HepG2 (cell line): ENCODE data around the gene CYP19A1. TPM values are rescaled to one million over a fixed set of nuclear protein-coding genes. Genes with fewer than 3 reads are reported as not detected.

Experiments
- ATAC-seq: fragments of 200-7000 bp; cut with Tn5 transposase; 3 replicates; pipeline ENCODE4 v1.9.1; 2020; ENCODE audit warnings: mild to moderate bottlenecking, moderate library complexity
- BruUV-seq: library from RNA; stranded (reverse); fragments of 400-500 nt; replicated peaks from 2 replicates; lab custom pipeline; 2021; lab: Mats Ljungman, UMichigan
- CTCF ChIA-PET: fragments of 300-600 bp; formaldehyde crosslinking; extraction: SDS; loops from one replicate; lab custom pipeline; 2021; ENCODE audit warnings: low total read pairs, inconsistent platforms, low intra/inter-chr PET ratio; lab: Yijun Ruan, JAX
- POLR2A ChIA-PET: fragments of 350-600 bp; sonication (Branson Sonifier 250); formaldehyde crosslinking; loops from one replicate; lab custom pipeline; 2020; ENCODE audit warnings: antibody characterized with exemption, inconsistent platforms; lab: Yijun Ruan, JAX
- DNase-seq: peaks from one replicate; pipeline ENCODE4 v3.0.0-alpha.2; 2015; ENCODE audit warnings: low spot score
- FAIRE-seq: peaks from 3 replicates; lab custom pipeline; 2011; peaks lifted over from hg19 to GRCh38; lab: Jason Lieb, UNC
- H2AFZ ChIP-seq: one replicate; pipeline ENCODE4 v1.6.1; 2011; ENCODE audit warnings: low read length, inconsistent platforms
- H3K27ac ChIP-seq: fragments of 300-600 bp; 3 replicates; pipeline ENCODE4 v1.8.0; 2011; ENCODE audit warnings: mixed run types, mild to moderate bottlenecking, mixed read lengths, low read length, inconsistent platforms; ENCODE audit not compliant: insufficient read depth; ENCODE audit errors: extremely low read length
- H3K27me3 ChIP-seq, 2 experiments: fragments of 200-600 bp in 1 of 2; 2 replicates in 1 of 2; 3 replicates in 1 of 2; pipeline versions ENCODE4 v1.6.0 to v1.8.0; 2011; ENCODE audit warnings: low read length in 2 of 2, mild to moderate bottlenecking in 2 of 2, moderate library complexity in 2 of 2, inconsistent platforms in 1 of 2; ENCODE audit not compliant: insufficient read depth in 2 of 2, control insufficient read depth in 1 of 2
- H3K36me3 ChIP-seq, 2 experiments: fragments of 200-600 bp in 1 of 2; replicated peaks in 1 of 2; 2 replicates in 1 of 2; 3 replicates in 1 of 2; pipeline versions ENCODE4 v1.5.1 to v1.8.0; 2011; ENCODE audit warnings: low read length in 2 of 2, inconsistent platforms in 1 of 2; ENCODE audit not compliant: insufficient read depth in 2 of 2, control insufficient read depth in 1 of 2
- H3K4me1 ChIP-seq: 2 replicates; pipeline ENCODE4 v1.5.1; 2012; ENCODE audit warnings: low read length, inconsistent platforms; ENCODE audit not compliant: insufficient read depth
- H3K4me2 ChIP-seq: 2 replicates; pipeline ENCODE4 v1.6.0; 2011; ENCODE audit warnings: low read depth, low read length, inconsistent platforms
- H3K4me3 ChIP-seq, 3 experiments: fragments of 200-600 bp in 1 of 3; sonication (generic), shearing (Covaris generic) in 1 of 3; replicated peaks in 1 of 3; 2 replicates each; pipeline ENCODE4 v1.5.1; 2011 to 2016; ENCODE audit warnings: low read length in 3 of 3, inconsistent platforms in 2 of 3, low read depth in 2 of 3, mild to moderate bottlenecking in 2 of 3, control low read depth in 1 of 3, mixed read lengths in 1 of 3; ENCODE audit not compliant: insufficient read depth in 1 of 3
- H3K79me2 ChIP-seq: one replicate; pipeline ENCODE4 v1.6.1; 2011; ENCODE audit warnings: low read length, inconsistent platforms; ENCODE audit not compliant: insufficient read depth
- H3K9ac ChIP-seq: 2 replicates; pipeline ENCODE4 v1.6.0; 2011; ENCODE audit warnings: mild to moderate bottlenecking, low read depth, low read length, inconsistent platforms; ENCODE audit not compliant: insufficient read depth
- H3K9me3 ChIP-seq: 2 replicates; pipeline ENCODE4 v1.5.1; 2012; ENCODE audit warnings: mild to moderate bottlenecking, low read length
- H4K20me1 ChIP-seq: 2 replicates; pipeline ENCODE4 v1.6.0; 2011; ENCODE audit warnings: inconsistent platforms, mild to moderate bottlenecking, low read length, moderate library complexity; ENCODE audit not compliant: insufficient read depth
- CENPT ChIP-seq: sonication (generic); formaldehyde crosslinking; IDR thresholded peaks from 2 replicates; pipeline ENCODE4 v1.8.0; 2022; ENCODE audit warnings: low read depth, mild to moderate bottlenecking, moderate library complexity, missing genetic modification reagents
- EZH2 ChIP-seq: conservative IDR thresholded peaks from 2 replicates; pipeline ENCODE4 v1.6.1; 2012; ENCODE audit warnings: mild to moderate bottlenecking, low read depth, low read length, moderate library complexity
- NFIC ChIP-seq: IDR thresholded peaks from 2 replicates; pipeline ENCODE4 v1.6.1; 2012; ENCODE audit warnings: mild to moderate bottlenecking, low read length, inconsistent platforms
- SATB2 ChIP-seq: sonication (generic); formaldehyde crosslinking; IDR thresholded peaks from 2 replicates; pipeline ENCODE4 v1.5.0; 2020; ENCODE audit warnings: missing genetic modification reagents
- SRSF1 ChIP-seq: fragments of 200-400 bp; formaldehyde crosslinking; optimal IDR thresholded peaks from 2 replicates; pipeline ENCODE3; 2017; ENCODE audit warnings: mild to moderate bottlenecking, low read depth, low read length, moderate library complexity
- ZNF788 ChIP-seq: sonication (generic); formaldehyde crosslinking; IDR thresholded peaks from 2 replicates; pipeline ENCODE4 v1.5.0; 2020; ENCODE audit warnings: mild to moderate bottlenecking, missing genetic modification reagents, borderline replicate concordance
- WGBS: methylation state at CpG from one replicate; pipeline ENCODE4 v1.1.6; 2017; ENCODE audit warnings: low lambda C conversion rate; 5-methylcytosine and 5-hydroxymethylcytosine counted together
- in situ Hi-C: cut with HindIII; loops from 2 replicates; pipeline ENCODE4 v1.10.0; 2017; ENCODE audit warnings: low pct_unique_long_range_greater_than_20kb; ENCODE audit not compliant: extremely low pct_ligation_motif_present
- intact Hi-C: fragments of 100-400 bp; cut with micrococcal nuclease; formaldehyde crosslinking; loops from one replicate; pipeline ENCODE4 v1.10.0; 2022; ENCODE audit not compliant: unreplicated experiment
- polyA plus RNA-seq, 8 experiments: library from polyadenylated mRNA; depleted of rRNA in 3 of 8; stranded (reverse) in 7 of 8; unstranded in 1 of 8; fragments of >200 nt; fragmentation: Illumina TruSeq in 4 of 8; extraction: Trizol in 4 of 8; gene quantifications; 2 replicates each; pipeline versions ENCODE4 v1.2.1 to v1.2.3, GENCODE V29; 2011 to 2016; ENCODE audit warnings: low read depth in 4 of 8, missing spikeins in 1 of 8, mixed read lengths in 1 of 8; ENCODE audit not compliant: insufficient read depth in 1 of 8
- total RNA-seq, 5 experiments: library from RNA; depleted of rRNA; stranded (reverse); fragments of >200 nt; fragmentation: Illumina TruSeq; extraction: Trizol; gene quantifications; 2 replicates each; pipeline ENCODE4 v1.2.3, GENCODE V29; 2016; ENCODE audit warnings: low read depth in 1 of 5
- TF ChIP-seq, protein P1 (sequence below): sonication (generic); formaldehyde crosslinking; IDR thresholded peaks from 2 replicates; pipeline ENCODE4 v1.4.0; 2020; ENCODE audit warnings: missing genetic modification reagents
- TF ChIP-seq, protein P2 (sequence below): IDR thresholded peaks from 2 replicates; pipeline ENCODE4 v1.6.1; 2016; ENCODE audit warnings: low read depth, borderline replicate concordance
- TF ChIP-seq, protein P3 (sequence below): sonication (generic); formaldehyde crosslinking; IDR thresholded peaks from 2 replicates; pipeline ENCODE4 v1.4.0; 2020; ENCODE audit warnings: missing genetic modification reagents

CYP19A1 gene
- total and polyA plus RNA-seq, 2 of the 13 experiments (the other 11 are each of a cell fraction or from before 2014, with no cell fraction given) = 10.9 to 23.0 TPM

DNA sequence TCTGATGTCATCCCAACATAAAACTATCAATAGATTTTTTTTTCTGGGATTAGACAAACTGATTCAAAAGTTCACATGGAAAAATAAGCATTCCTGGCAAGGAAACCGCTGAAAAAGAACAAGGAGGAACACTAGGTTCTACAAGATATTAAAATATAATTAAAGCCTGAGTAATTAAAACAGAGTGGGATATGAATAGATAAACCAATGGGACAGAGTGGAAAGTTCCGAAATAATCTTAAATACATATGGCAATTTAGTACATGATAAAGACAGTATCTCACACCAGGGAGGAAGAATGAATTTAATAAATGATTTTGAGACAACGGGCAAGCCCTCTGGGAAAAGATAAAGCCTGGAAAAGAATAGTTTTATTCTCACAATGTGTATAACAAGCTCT is 7.7 kb upstream of the CYP19A1 start:
- intact Hi-C loops = no loop called here
- no peaks in the 10 kb centered on the region for H3K36me3 ChIP-seq
- POLR2A ChIA-PET = no interaction called here
- H3K4me1 ChIP-seq = no peaks in the 10 kb centered on the region
- WGBS = 45% methylated on average over 3 of the region's 3 CpGs
- H2AFZ ChIP-seq = no peak overlapping the region
- peaks cover 3 to 25% of the 10 kb centered on the region in 2 experiments; a peak in 3 of 5 replicates for H3K27me3 ChIP-seq
- H3K4me3 ChIP-seq = no peak overlapping the region
- no peak for TF ChIP-seq ZNF788 (CRISPR knock-in tag)
- TF ChIP-seq, protein P1, sequence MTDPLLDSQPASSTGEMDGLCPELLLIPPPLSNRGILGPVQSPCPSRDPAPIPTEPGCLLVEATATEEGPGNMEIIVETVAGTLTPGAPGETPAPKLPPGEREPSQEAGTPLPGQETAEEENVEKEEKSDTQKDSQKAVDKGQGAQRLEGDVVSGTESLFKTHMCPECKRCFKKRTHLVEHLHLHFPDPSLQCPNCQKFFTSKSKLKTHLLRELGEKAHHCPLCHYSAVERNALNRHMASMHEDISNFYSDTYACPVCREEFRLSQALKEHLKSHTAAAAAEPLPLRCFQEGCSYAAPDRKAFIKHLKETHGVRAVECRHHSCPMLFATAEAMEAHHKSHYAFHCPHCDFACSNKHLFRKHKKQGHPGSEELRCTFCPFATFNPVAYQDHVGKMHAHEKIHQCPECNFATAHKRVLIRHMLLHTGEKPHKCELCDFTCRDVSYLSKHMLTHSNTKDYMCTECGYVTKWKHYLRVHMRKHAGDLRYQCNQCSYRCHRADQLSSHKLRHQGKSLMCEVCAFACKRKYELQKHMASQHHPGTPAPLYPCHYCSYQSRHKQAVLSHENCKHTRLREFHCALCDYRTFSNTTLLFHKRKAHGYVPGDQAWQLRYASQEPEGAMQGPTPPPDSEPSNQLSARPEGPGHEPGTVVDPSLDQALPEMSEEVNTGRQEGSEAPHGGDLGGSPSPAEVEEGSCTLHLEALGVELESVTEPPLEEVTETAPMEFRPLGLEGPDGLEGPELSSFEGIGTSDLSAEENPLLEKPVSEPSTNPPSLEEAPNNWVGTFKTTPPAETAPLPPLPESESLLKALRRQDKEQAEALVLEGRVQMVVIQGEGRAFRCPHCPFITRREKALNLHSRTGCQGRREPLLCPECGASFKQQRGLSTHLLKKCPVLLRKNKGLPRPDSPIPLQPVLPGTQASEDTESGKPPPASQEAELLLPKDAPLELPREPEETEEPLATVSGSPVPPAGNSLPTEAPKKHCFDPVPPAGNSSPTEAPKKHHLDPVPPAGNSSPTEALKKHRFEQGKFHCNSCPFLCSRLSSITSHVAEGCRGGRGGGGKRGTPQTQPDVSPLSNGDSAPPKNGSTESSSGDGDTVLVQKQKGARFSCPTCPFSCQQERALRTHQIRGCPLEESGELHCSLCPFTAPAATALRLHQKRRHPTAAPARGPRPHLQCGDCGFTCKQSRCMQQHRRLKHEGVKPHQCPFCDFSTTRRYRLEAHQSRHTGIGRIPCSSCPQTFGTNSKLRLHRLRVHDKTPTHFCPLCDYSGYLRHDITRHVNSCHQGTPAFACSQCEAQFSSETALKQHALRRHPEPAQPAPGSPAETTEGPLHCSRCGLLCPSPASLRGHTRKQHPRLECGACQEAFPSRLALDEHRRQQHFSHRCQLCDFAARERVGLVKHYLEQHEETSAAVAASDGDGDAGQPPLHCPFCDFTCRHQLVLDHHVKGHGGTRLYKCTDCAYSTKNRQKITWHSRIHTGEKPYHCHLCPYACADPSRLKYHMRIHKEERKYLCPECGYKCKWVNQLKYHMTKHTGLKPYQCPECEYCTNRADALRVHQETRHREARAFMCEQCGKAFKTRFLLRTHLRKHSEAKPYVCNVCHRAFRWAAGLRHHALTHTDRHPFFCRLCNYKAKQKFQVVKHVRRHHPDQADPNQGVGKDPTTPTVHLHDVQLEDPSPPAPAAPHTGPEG (CRISPR knock-in tag) = no peak
- no peak for TF ChIP-seq SRSF1
- no peak for TF ChIP-seq CENPT
- TF ChIP-seq SATB2 (CRISPR knock-in tag) = no peak
- TF ChIP-seq EZH2 = no peak
- TF ChIP-seq, protein P2, sequence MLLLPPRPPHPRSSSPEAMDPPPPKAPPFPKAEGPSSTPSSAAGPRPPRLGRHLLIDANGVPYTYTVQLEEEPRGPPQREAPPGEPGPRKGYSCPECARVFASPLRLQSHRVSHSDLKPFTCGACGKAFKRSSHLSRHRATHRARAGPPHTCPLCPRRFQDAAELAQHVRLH (CRISPR knock-in tag) = no peak
- TF ChIP-seq NFIC = no peak
- TF ChIP-seq, protein P3, sequence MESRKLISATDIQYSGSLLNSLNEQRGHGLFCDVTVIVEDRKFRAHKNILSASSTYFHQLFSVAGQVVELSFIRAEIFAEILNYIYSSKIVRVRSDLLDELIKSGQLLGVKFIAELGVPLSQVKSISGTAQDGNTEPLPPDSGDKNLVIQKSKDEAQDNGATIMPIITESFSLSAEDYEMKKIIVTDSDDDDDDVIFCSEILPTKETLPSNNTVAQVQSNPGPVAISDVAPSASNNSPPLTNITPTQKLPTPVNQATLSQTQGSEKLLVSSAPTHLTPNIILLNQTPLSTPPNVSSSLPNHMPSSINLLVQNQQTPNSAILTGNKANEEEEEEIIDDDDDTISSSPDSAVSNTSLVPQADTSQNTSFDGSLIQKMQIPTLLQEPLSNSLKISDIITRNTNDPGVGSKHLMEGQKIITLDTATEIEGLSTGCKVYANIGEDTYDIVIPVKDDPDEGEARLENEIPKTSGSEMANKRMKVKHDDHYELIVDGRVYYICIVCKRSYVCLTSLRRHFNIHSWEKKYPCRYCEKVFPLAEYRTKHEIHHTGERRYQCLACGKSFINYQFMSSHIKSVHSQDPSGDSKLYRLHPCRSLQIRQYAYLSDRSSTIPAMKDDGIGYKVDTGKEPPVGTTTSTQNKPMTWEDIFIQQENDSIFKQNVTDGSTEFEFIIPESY = no peak
- H3K9ac ChIP-seq = no peak overlapping the region
- no peak overlapping the region for H3K27ac ChIP-seq
- no peaks in the 10 kb centered on the region for H3K79me2 ChIP-seq
- in situ Hi-C loops = no loop called here
- BruUV-seq = no TSS peak
- H3K4me2 ChIP-seq = no peak overlapping the region
- no peaks in the 10 kb centered on the region for H3K9me3 ChIP-seq
- no peak for DNase-seq
- no peak for ATAC-seq
- no peaks in the 10 kb centered on the region for H4K20me1 ChIP-seq
- CTCF ChIA-PET = no interaction called here
- FAIRE-seq = no peak
